GM12873 (cell line): ENCODE measurements around the gene SLC1A4.

Source experiments
- TF ChIP-seq, protein P1 (sequence below): IDR thresholded peaks from 2 replicates; pipeline ENCODE4 v1.5.1; 2012; ENCODE audit warnings: low read depth, mild to moderate bottlenecking, moderate library complexity, low read length, control low read depth; ENCODE audit not compliant: insufficient read depth; ENCODE audit errors: missing control alignments

The SLC1A4 gene

GRCh38 chr2:64955467-64955866 lies 33.7 kb upstream of the SLC1A4 start:
- TF ChIP-seq, protein P1, sequence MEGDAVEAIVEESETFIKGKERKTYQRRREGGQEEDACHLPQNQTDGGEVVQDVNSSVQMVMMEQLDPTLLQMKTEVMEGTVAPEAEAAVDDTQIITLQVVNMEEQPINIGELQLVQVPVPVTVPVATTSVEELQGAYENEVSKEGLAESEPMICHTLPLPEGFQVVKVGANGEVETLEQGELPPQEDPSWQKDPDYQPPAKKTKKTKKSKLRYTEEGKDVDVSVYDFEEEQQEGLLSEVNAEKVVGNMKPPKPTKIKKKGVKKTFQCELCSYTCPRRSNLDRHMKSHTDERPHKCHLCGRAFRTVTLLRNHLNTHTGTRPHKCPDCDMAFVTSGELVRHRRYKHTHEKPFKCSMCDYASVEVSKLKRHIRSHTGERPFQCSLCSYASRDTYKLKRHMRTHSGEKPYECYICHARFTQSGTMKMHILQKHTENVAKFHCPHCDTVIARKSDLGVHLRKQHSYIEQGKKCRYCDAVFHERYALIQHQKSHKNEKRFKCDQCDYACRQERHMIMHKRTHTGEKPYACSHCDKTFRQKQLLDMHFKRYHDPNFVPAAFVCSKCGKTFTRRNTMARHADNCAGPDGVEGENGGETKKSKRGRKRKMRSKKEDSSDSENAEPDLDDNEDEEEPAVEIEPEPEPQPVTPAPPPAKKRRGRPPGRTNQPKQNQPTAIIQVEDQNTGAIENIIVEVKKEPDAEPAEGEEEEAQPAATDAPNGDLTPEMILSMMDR = no peak

DNA sequence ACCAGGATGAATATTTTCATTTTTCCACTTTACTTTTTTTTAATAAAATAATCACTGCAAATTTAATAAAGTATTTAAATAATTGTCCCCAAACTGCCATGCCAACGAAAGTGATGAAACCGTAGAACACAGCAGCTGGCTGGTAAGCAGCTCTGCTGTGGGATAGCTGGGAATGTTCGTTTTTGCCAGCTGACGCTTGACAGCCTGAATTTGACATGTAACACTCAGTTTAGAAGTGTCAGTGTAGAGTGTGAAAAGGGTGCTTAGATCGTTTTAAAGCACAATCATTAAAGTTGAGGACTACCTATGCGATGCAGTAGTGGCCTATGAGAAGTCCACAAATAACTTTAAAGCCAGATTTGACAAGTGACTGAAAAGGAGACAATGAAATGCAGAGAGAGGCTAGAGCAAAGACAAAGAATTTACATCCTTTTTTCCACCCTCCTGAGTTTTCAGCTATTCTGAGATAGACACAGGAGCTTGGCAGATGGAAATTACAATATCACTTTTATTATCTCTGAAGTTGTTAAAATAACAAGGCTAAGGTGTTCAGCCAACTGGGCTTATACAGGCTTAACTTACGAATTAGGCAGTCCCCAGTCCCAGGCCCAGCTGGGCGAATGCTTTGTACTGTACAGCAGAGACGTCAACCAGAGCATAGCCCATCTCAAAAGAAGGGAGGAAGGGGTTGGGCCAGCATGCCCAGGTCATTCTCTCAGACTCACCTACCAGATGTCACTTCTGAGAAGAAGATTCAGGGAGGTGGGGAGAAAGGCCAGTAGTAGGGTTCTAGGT lies 31.9 kb upstream of the SLC1A4 start:
- TF ChIP-seq, protein P1 = no peak

DNA sequence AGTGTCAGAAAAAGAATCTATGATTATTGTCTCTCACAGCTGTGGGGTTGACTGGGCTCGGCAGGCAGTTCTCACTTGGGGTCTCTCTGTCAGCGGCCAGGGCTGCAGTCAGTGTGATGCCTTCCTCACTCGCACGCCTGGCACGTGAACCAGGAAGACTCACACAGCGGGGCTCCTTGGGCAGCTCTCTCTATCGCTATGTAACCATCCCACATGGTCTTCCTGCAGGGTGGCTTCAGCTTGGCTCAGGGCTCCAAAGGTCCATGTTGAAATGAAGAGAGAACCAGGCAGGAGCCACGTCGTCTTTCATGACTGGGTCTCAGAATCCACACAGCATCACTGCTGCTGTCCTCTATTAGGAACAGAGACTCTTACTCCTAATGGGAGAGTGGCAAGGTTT lies 30.6 kb upstream of the SLC1A4 start:
- TF ChIP-seq, protein P1 = no peak

GRCh38 chr2:64960819-64961218 lies 28.4 kb upstream of the SLC1A4 start:
- TF ChIP-seq, protein P1 = no peak

- TF ChIP-seq, protein P1 = peak; percentile 23
These were observed 25.5 kb upstream of the SLC1A4 start for GRCh38 chr2:64963719-64964118.

- TF ChIP-seq, protein P1 = no peak
These were observed 23.2 kb upstream of the SLC1A4 start for GRCh38 chr2:64966017-64966416.

- TF ChIP-seq, protein P1 = no peak
These were observed 22.4 kb upstream of the SLC1A4 start for GRCh38 chr2:64966839-64967238.

DNA sequence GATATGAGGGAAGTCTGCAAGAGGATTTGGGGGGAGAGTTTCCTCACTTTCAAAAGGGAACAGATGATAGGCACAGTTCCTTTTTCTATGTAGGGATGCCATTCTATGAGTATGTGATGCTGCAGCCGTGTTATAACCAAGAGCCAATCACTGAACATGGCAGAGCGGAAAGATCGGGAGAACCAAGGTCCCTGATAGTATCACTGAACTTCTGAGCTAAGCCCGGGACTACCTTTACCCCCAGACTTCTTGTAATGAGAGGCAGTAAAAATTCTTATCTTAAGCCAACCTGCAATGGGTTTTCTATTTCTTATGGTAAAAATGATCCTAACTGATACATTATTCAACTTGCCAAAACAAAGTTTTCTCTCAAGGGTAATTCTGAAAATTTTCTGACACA lies 21.6 kb upstream of the SLC1A4 start:
- TF ChIP-seq, protein P1 = no peak
